GM21528 (cell line): ENCODE results near the gene SEMA3G.

Experiments
- ATAC-seq: cut with Tn5 transposase; IDR thresholded peaks from one replicate; pipeline ENCODE4 v1.9.1; 2021; ENCODE audit warnings: mild to moderate bottlenecking, moderate library complexity; ENCODE audit not compliant: unreplicated experiment, low FRiP score

SEMA3G gene

DNA sequence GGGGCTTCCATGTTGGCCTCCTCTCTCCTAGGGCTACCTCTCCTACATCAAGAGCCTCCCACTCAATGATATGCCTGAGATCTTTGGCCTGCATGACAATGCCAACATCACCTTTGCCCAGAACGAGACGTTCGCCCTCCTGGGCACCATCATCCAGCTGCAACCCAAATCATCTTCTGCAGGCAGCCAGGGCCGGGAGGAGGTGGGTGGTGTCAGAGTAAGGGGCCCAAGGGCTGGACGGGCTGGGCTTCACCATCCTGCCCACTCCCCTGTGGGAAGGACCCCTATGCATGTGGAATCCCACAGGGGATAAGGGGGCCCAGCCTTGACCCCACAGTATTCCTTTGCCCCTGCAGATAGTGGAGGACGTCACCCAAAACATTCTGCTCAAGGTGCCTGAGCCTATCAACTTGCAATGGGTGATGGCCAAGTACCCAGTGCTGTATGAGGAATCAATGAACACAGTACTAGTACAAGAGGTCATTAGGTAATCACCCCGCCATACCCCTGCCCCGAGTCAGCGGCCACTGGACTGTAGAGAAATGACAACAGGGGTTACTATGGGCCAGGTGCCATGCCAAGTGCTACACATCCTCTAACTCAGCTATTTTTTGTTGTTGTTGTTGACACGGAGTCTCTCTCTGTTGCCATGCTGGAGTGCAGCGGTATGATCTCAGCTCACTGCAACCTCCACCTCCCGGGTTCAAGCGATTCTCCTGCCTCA, 47.1 kb downstream of the SEMA3G start:
- ATAC-seq = no peak

GRCh38 chr3:52396907-52397591, 47.9 kb downstream of the SEMA3G start:
- ATAC-seq = no peak

- ATAC-seq = no peak
Observed at GRCh38 chr3:52396011-52396906, 48.6 kb downstream of the SEMA3G start.

DNA sequence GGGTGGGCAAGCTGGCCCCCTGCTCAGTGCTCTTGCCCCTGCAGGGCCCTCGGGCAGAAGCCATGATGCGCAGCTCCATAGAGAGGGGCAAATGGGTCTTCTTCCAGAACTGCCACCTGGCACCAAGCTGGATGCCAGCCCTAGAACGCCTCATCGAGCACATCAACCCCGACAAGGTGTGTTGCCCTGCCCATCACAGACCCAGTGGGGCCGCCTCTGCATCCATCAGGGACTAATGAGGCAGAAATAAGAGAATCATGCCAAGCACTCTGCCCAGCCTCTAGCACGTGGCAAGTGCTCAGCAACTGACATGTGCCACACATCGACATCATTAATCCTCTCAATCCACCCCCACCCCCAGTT, 49.4 kb downstream of the SEMA3G start:
- ATAC-seq = no peak

- no peak for ATAC-seq
Observed at GRCh38 chr3:52394751-52395502, 50.0 kb downstream of the SEMA3G start.

GRCh38 chr3:52393959-52394670, 50.8 kb downstream of the SEMA3G start:
- ATAC-seq = no peak

GRCh38 chr3:52393131-52393807, 51.6 kb downstream of the SEMA3G start:
- no peak for ATAC-seq

DNA sequence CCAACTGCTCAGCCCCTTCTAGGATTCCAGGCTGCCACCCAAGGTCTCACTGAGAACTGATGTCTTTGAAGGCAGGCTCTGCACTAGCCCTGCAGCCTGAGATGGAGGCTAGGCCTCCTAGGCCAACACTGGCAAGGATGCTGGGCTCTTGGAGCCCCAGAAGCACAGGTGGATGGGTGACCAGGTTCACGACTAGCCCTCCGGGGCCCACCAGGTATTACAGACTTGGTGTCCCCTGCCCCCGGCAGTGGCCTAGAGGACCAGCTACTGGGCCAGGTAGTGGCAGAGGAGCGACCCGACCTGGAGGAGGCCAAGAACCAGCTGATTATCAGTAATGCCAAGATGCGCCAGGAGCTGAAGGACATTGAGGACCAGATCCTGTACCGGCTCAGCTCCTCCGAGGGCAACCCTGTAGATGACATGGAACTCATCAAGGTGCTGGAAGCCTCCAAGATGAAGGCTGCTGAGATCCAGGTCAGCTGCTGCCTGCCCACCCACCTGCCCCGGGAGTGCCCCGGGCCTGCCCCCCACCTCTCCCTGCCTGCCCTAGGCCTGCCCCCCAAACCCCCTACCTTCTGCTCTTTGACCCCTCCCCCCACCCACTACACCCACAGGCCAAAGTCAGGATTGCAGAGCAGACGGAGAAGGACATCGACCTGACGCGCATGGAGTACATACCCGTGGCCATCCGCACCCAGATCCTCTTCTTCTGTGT, 52.5 kb downstream of the SEMA3G start:
- ATAC-seq = no peak

DNA sequence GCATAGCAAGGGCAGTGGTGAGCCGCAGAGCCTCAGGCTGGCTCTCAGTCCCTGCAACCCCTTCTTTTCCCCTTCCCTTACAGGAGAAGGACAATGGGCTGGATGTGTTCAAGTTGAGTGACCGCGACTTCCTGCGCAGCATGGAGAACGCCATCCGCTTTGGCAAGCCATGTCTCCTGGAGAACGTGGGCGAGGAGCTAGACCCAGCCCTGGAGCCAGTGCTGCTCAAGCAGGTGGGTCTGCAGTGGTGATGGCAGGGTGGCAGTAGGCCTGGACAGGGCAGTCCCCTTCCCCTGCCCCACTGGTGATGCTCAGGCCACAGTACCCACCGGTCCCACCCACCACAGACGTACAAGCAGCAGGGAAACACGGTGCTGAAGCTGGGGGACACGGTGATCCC, 53.8 kb downstream of the SEMA3G start:
- no peak for ATAC-seq

- no peak for ATAC-seq
Observed at GRCh38 chr3:52388933-52389332, 56.0 kb downstream of the SEMA3G start.

GRCh38 chr3:52388348-52388821, 56.5 kb downstream of the SEMA3G start:
- no peak for ATAC-seq

GRCh38 chr3:52387481-52387880, 57.4 kb downstream of the SEMA3G start:
- no peak for ATAC-seq

DNA sequence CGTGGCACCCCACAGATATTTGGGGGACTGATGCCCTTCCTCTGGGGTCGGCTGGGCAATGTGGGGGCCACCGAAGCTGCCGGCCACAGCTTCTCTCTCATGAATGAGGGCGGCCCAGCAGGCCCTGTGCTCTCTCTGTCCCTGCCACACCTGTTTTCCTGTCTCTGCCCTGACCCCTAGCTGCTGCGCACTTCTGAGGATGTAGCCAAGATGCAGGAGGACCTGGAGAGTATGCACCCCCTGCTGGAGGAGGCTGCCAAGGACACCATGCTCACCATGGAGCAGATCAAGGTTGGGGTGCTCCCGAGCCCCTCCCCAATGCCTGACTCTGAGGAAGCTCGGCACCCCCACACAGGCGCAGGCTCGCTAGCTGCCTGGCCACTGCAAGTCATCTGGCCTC, 59.7 kb downstream of the SEMA3G start:
- no peak for ATAC-seq

DNA sequence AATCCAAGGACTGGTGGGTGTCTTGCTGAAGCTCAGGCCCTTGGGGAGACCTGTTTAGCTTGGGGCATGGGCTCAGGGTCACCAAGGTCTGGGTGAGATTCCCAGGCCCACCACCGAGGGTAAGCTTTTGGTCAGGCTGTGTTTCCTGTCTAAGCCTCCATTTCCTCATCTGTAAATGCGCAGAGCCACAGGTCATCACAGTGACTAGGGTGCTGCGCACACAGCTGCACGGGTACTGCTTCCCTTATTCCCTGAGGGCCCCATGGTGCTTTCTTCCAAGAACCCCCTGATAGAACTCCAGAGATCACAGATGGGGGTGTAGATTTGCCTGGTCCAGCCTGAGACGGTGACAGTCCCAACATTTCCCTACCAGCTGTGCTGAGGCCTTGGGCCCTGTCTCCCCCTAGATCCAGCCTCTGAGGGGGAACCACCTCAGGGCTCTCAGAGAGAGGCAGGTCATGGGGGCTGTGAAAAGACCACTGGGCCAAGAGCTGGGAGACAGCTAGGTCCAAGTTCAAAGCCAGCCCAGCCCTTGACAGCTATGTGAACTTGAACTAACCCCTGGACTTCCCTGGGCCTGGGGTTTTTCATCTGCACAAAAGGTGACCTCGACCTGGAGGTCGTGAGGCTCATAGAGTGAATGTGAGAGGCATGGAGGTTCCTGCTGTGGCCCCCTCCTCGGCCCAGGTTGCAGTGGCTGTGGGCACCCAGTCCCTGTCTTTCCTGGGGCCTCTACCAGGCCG, 60.7 kb downstream of the SEMA3G start:
- no peak for ATAC-seq

- ATAC-seq = no peak
Observed at GRCh38 chr3:52383446-52383845, 61.5 kb downstream of the SEMA3G start.
